Lung (tissue), 12 donors: ENCODE data around the gene CDHR5. TPM values are rescaled to one million over a fixed set of nuclear protein-coding genes. Genes with fewer than 3 reads are reported as not detected.

Experiments
- ATAC-seq: fragments of 200-7000 bp; cut with Tn5 transposase; one replicate; pipeline ENCODE4 v1.9.1; 2020; ENCODE audit warnings: moderate number of reproducible peaks; ENCODE audit not compliant: insufficient read depth, low FRiP score
- DNase-seq, 3 donors: peaks; one replicate each; pipeline ENCODE4 v3.0.0-alpha.2; 2013 to 2017
- H3K27ac ChIP-seq, 2 donors: one replicate each; pipeline ENCODE4 v1.5.1; 2013; ENCODE audit warnings: mild to moderate bottlenecking in 2 of 2, moderate library complexity in 2 of 2, control low read depth in 1 of 2, inconsistent platforms in 1 of 2, low read depth in 1 of 2, low read length in 1 of 2
- H3K27me3 ChIP-seq, 3 donors: one replicate each; pipeline ENCODE4 v1.5.1; 2013; ENCODE audit warnings: low read length in 2 of 3; ENCODE audit not compliant: control insufficient read depth in 3 of 3, insufficient read depth in 3 of 3
- H3K36me3 ChIP-seq, 4 donors: one replicate each; pipeline ENCODE4 v1.5.1; 2013; ENCODE audit warnings: low read length in 4 of 4, mild to moderate bottlenecking in 1 of 4, moderate library complexity in 1 of 4; ENCODE audit not compliant: control insufficient read depth in 4 of 4, insufficient read depth in 4 of 4
- H3K4me1 ChIP-seq, 5 donors: one replicate each; pipeline ENCODE4 v1.5.1; 2013; ENCODE audit warnings: low read length in 5 of 5, mild to moderate bottlenecking in 2 of 5, moderate library complexity in 1 of 5; ENCODE audit not compliant: control insufficient read depth in 5 of 5, insufficient read depth in 5 of 5
- H3K4me3 ChIP-seq: one replicate; pipeline ENCODE4 v1.5.1; 2013; ENCODE audit warnings: mild to moderate bottlenecking, control low read depth, moderate library complexity
- H3K9ac ChIP-seq, 2 donors: one replicate each; pipeline ENCODE4 v1.5.1; 2013; ENCODE audit warnings: low read length in 2 of 2, control low read depth in 1 of 2; ENCODE audit not compliant: insufficient read depth in 1 of 2
- H3K9me3 ChIP-seq, 4 donors: one replicate each; pipeline ENCODE4 v1.5.1; 2013; ENCODE audit warnings: low read length in 3 of 4, mild to moderate bottlenecking in 1 of 4, moderate library complexity in 1 of 4; ENCODE audit not compliant: control insufficient read depth in 4 of 4, insufficient read depth in 3 of 4
- WGBS, 2 donors: extraction: QIAGEN DNeasy Blood & Tissue Kit; methylation state at CpG; one replicate each; pipeline ENCODE4 v1.1.7; 2013; 5-methylcytosine and 5-hydroxymethylcytosine counted together
- polyA plus RNA-seq, 2 donors: library from polyadenylated mRNA; stranded (reverse); fragments of 200-250 nt; gene quantifications; one replicate each; pipeline ENCODE4 v1.2.1, GENCODE V29; 2013
- total RNA-seq, 2 donors: library from RNA; depleted of rRNA in 1 of 2; stranded (reverse); fragments of >200 nt in 1 of 2; gene quantifications; one replicate each; pipeline ENCODE4 v1.2.1, GENCODE V29; 2014 to 2021
- TF ChIP-seq, protein P1 (sequence below): IDR thresholded peaks from 2 replicates; pipeline ENCODE4 v1.5.1; 2012; ENCODE audit warnings: mild to moderate bottlenecking; ENCODE audit errors: control extremely low read depth, extremely low read depth
- donor health status: control.
- donor health status: control.
- donor health status: Bipolar disorder and iron deficiency.
- donor health status: healthy.
- donor health status: DM: yes; HTN: yes; CAD: no.

The CDHR5 gene
- total and polyA plus RNA-seq, 4 donors, result 0.02 to 0.10 TPM; not detected in 2

DNA sequence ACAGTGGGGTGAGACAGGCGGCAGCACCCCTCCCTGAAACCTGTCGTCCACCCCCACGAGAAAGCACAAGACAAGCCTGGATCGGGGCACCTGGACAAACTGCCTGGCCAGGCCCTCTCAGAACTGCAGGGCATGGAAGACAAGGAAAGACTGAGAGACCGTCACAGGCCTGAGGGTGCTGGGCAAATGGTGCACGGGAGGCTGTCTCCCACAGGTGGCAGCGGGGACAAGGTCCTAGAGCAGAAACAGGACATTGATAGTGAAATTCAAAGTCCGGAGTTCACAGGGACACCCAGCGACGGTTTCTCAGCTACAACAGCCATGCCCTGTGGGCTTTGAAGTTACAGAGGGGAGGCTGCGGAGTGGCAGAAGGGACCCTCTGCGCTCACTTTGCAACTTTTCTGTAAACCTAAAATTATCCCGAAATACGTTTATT lies 33.0 kb upstream of the CDHR5 start:
- no peak for ATAC-seq
- Histone ChIP-seq H3K27ac (no peak overlapping the region), H3K9ac (no peak overlapping the region), H3K4me3 (no peak overlapping the region), H3K9me3 (peaks cover 0 to 4% (median 0%) of the 10 kb centered on the region in 4 donors), H3K4me1 (peaks cover 0 to 4% (median 0%) of the 10 kb centered on the region in 5 donors), H3K36me3 (peaks cover 0 to 35% (median 4%) of the 10 kb centered on the region in 4 donors), H3K27me3 (no peaks in the 10 kb centered on the region)
- no peak for DNase-seq
- TF ChIP-seq, protein P1, sequence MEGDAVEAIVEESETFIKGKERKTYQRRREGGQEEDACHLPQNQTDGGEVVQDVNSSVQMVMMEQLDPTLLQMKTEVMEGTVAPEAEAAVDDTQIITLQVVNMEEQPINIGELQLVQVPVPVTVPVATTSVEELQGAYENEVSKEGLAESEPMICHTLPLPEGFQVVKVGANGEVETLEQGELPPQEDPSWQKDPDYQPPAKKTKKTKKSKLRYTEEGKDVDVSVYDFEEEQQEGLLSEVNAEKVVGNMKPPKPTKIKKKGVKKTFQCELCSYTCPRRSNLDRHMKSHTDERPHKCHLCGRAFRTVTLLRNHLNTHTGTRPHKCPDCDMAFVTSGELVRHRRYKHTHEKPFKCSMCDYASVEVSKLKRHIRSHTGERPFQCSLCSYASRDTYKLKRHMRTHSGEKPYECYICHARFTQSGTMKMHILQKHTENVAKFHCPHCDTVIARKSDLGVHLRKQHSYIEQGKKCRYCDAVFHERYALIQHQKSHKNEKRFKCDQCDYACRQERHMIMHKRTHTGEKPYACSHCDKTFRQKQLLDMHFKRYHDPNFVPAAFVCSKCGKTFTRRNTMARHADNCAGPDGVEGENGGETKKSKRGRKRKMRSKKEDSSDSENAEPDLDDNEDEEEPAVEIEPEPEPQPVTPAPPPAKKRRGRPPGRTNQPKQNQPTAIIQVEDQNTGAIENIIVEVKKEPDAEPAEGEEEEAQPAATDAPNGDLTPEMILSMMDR, result no peak
- WGBS, 2 donors, result 90 to 92% methylated on average over 14 of the region's 14 CpGs

DNA sequence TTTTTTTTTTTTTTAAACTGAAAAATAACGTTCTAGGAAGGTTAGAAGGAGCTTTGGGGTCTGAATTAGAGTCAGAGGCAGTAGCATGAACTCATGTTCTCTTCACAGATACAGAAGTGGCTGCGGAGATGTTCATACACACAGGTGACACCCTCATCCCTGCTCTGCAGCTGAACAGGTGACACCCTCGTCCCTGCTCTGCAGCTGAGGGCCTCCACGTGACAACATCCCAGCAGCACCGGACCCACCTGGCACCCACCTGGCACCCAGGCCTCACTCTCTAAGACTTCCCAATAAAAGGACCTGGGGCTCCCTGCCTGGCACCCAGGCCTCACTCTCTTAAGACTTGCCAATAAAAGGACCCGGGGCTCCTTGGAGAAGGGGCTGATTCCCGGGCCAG lies 32.1 kb upstream of the CDHR5 start:
- 90 to 91% methylated on average over 7 of the region's 7 CpGs for WGBS, 2 donors
- Histone ChIP-seq H3K9ac (no peak overlapping the region), H3K27ac (no peak overlapping the region), H3K4me1 (peaks cover 0 to 2% (median 0%) of the 10 kb centered on the region in 5 donors), H3K36me3 (peaks cover 0 to 35% (median 4%) of the 10 kb centered on the region in 4 donors), H3K4me3 (no peak overlapping the region), H3K27me3 (no peaks in the 10 kb centered on the region), H3K9me3 (peaks cover 0 to 4% (median 0%) of the 10 kb centered on the region in 4 donors)
- ATAC-seq (no peak), DNase-seq (no peak)
- TF ChIP-seq, protein P1, result no peak

GRCh38 chr11:656426-656825 lies 31.7 kb upstream of the CDHR5 start:
- Histone ChIP-seq H3K27ac (no peak overlapping the region), H3K4me3 (no peak overlapping the region), H3K9ac (no peak overlapping the region), H3K9me3 (peaks cover 0 to 4% (median 0%) of the 10 kb centered on the region in 4 donors), H3K27me3 (no peaks in the 10 kb centered on the region), H3K36me3 (peaks cover 0 to 32% (median 4%) of the 10 kb centered on the region in 4 donors), H3K4me1 (peaks cover 0 to 2% (median 0%) of the 10 kb centered on the region in 5 donors)
- ATAC-seq (no peak), DNase-seq (no peak)
- TF ChIP-seq, protein P1, result no peak
- 93 to 94% methylated on average over 14 of the region's 14 CpGs for WGBS, 2 donors
